PC-3 (cell line): ENCODE measurements around the gene ESYT1. TPM values are rescaled to one million over a fixed set of nuclear protein-coding genes. Genes with fewer than 3 reads are reported as not detected.

ENCODE experiments used
- ATAC-seq: fragments of 200-7000 bp; cut with Tn5 transposase; 2 replicates; pipeline ENCODE4 v1.9.1; 2020; ENCODE audit warnings: mild to moderate bottlenecking, moderate library complexity
- BruUV-seq: library from RNA; stranded (reverse); fragments of 400-500 nt; replicated peaks from 2 replicates; lab custom pipeline; 2021; lab: Mats Ljungman, UMichigan
- CTCF ChIA-PET: fragments of 300-600 bp; sonication (Branson Sonifier 250); formaldehyde crosslinking; loops from one replicate; lab custom pipeline; 2022; ENCODE audit warnings: antibody characterized with exemption; lab: Charles Lee
- POLR2A ChIA-PET: fragments of 300-600 bp; sonication (Branson Sonifier 250); formaldehyde crosslinking; loops from one replicate; lab custom pipeline; 2022; ENCODE audit warnings: antibody characterized with exemption; ENCODE audit not compliant: unreplicated experiment; lab: Charles Lee
- DNase-seq: peaks from one replicate; pipeline ENCODE4 v3.0.0-alpha.2; 2015
- H2AFZ ChIP-seq: fragments of 300-600 bp; sonication (generic); 2 replicates; pipeline ENCODE4 v1.6.0; 2016; ENCODE audit warnings: antibody characterized with exemption, low read length
- H3F3A ChIP-seq: fragments of 300-600 bp; sonication (generic); one replicate; pipeline ENCODE4 v1.6.0; 2017; ENCODE audit warnings: antibody characterized with exemption, low read length, control low read depth, mild to moderate bottlenecking; ENCODE audit not compliant: unreplicated experiment
- H3K27ac ChIP-seq: fragments of 300-600 bp; sonication (generic); 2 replicates; pipeline ENCODE4 v1.5.1; 2016; ENCODE audit warnings: mild to moderate bottlenecking, low read length
- H3K27me3 ChIP-seq: fragments of 300-600 bp; sonication (generic); 2 replicates; pipeline ENCODE4 v1.6.1; 2016; ENCODE audit warnings: low read length, mixed read lengths
- H3K36me3 ChIP-seq: fragments of 300-600 bp; sonication (generic); 2 replicates; pipeline ENCODE4 v1.6.1; 2016; ENCODE audit warnings: low read depth, mixed run types, low read length, mixed read lengths
- H3K4me1 ChIP-seq: fragments of 300-600 bp; sonication (generic); 2 replicates; pipeline ENCODE4 v1.5.1; 2016; ENCODE audit warnings: low read length; ENCODE audit not compliant: insufficient read depth
- H3K4me2 ChIP-seq: fragments of 300-600 bp; sonication (generic); 2 replicates; pipeline ENCODE4 v1.6.0; 2016; ENCODE audit warnings: low read length
- H3K4me3 ChIP-seq: fragments of 300-600 bp; sonication (generic); 2 replicates; pipeline ENCODE4 v1.5.1; 2016; ENCODE audit warnings: mild to moderate bottlenecking, low read length, mixed read lengths
- H3K79me2 ChIP-seq: fragments of 300-600 bp; sonication (generic); 2 replicates; pipeline ENCODE4 v1.6.1; 2017; ENCODE audit warnings: low read length, mixed read lengths
- H3K9ac ChIP-seq: fragments of 300-600 bp; sonication (generic); 2 replicates; pipeline ENCODE4 v1.6.0; 2016; ENCODE audit warnings: mild to moderate bottlenecking, low read length
- H3K9me2 ChIP-seq: fragments of 300-600 bp; sonication (generic); replicated peaks from 2 replicates; pipeline ENCODE4 v1.6.1; 2016; ENCODE audit warnings: mixed run types, low read length, mixed read lengths
- H3K9me3 ChIP-seq: fragments of 300-600 bp; sonication (generic); 2 replicates; pipeline ENCODE4 v1.6.1; 2016; ENCODE audit warnings: low read length, mixed read lengths
- H4K20me1 ChIP-seq: fragments of 300-600 bp; sonication (generic); 2 replicates; pipeline ENCODE4 v1.6.1; 2016; ENCODE audit warnings: low read length, mixed read lengths
- EZH2 ChIP-seq: fragments of 300-600 bp; sonication (generic); IDR thresholded peaks from one replicate; pipeline ENCODE4 v1.6.1; 2017; ENCODE audit warnings: antibody characterized with exemption, mild to moderate bottlenecking, low read length; ENCODE audit not compliant: unreplicated experiment
- EZH2phosphoT487 ChIP-seq: fragments of 300-600 bp; sonication (generic); IDR thresholded peaks from 2 replicates; pipeline ENCODE4 v1.6.1; 2018; ENCODE audit warnings: mild to moderate bottlenecking, antibody characterized with exemption, low read length, borderline replicate concordance
- intact Hi-C: fragments of 100-400 bp; cut with micrococcal nuclease; formaldehyde crosslinking; loops from 2 replicates; pipeline ENCODE4 v1.9.0; 2023
- total RNA-seq: library from RNA; depleted of rRNA; stranded (reverse); fragments of >200 nt; gene quantifications from 2 replicates; pipeline ENCODE4 v1.2.3, GENCODE V29; 2014
- TF ChIP-seq, protein P1 (sequence below): fragments of 300-600 bp; sonication (generic); conservative IDR thresholded peaks from 2 replicates; pipeline ENCODE4 v1.5.1; 2017; ENCODE audit warnings: antibody characterized with exemption, low read depth, mild to moderate bottlenecking, low read length

ESYT1 gene
- total RNA-seq, 1 experiment from 2014 or later = 120 TPM

DNA sequence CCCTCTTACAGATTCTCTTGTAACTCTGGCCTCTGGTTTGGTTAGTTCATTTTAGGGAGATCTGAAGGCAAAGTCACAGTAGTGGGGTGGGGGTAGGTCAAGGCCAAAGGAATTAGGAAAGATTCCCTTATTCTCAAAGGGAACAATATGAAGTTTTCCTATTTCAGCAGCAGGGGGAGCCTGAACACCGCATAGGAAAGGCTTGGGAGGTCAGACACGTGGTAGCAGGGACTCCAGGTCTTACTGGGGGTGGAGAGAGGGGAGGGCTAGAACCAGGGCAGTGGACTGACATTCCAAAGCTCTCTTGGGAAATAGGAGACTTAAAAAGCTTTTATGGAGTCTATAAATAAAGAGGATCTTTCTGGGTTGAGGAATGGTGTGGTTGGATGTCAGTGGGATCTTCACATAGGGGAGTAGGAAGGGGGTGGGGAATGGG lies 8.7 kb upstream of the ESYT1 start:
- H4K20me1 ChIP-seq = no peaks in the 10 kb centered on the region
- ATAC-seq = peak; percentile 29
- intact Hi-C loops = loop anchor here (1.0 to 5.0 kb wide), 5 partner anchors 38 to 105 kb away; partner anchors contain the start of genes MYL6, NABP2 and SMARCC2
- H3K27ac ChIP-seq = peak overlapping the region; percentile 57
- peaks cover 4% of the 10 kb centered on the region for H3K36me3 ChIP-seq
- no peaks in the 10 kb centered on the region for H3K27me3 ChIP-seq
- peak overlapping the region; percentile 94 for H3K4me2 ChIP-seq
- peak; percentile 89 for DNase-seq
- CTCF ChIA-PET = interaction anchor here (0.5 to 2.9 kb wide), 6 partner anchors 9 to 326 kb away, joined by 3 to 37 read pairs (median 8); partner anchors contain the start of genes ESYT1, PA2G4 and SMARCC2
- POLR2A ChIA-PET = interaction anchor here (0.5 kb wide), 1 partner anchor 191 kb away, joined by 3 read pairs; no protein-coding TSS in a partner anchor
- BruUV-seq = no TSS peak
- peaks cover 33% of the 10 kb centered on the region for H3K79me2 ChIP-seq
- H3K9me3 ChIP-seq = no peaks in the 10 kb centered on the region
- TF ChIP-seq, protein P1, sequence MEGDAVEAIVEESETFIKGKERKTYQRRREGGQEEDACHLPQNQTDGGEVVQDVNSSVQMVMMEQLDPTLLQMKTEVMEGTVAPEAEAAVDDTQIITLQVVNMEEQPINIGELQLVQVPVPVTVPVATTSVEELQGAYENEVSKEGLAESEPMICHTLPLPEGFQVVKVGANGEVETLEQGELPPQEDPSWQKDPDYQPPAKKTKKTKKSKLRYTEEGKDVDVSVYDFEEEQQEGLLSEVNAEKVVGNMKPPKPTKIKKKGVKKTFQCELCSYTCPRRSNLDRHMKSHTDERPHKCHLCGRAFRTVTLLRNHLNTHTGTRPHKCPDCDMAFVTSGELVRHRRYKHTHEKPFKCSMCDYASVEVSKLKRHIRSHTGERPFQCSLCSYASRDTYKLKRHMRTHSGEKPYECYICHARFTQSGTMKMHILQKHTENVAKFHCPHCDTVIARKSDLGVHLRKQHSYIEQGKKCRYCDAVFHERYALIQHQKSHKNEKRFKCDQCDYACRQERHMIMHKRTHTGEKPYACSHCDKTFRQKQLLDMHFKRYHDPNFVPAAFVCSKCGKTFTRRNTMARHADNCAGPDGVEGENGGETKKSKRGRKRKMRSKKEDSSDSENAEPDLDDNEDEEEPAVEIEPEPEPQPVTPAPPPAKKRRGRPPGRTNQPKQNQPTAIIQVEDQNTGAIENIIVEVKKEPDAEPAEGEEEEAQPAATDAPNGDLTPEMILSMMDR = peak; percentile 93
- no peak for TF ChIP-seq EZH2phosphoT487
- no peak for TF ChIP-seq EZH2
- H3K9ac ChIP-seq = peak overlapping the region; percentile 78
- peak overlapping the region; percentile 96 for H3K4me3 ChIP-seq
- H3K4me1 ChIP-seq = peaks cover 33% of the 10 kb centered on the region
- H3F3A ChIP-seq = peaks cover 8% of the 10 kb centered on the region
- H3K9me2 ChIP-seq = no peaks in the 10 kb centered on the region
- peak overlapping the region; percentile 32; the same call in 1 of the 2 replicates for H2AFZ ChIP-seq

DNA sequence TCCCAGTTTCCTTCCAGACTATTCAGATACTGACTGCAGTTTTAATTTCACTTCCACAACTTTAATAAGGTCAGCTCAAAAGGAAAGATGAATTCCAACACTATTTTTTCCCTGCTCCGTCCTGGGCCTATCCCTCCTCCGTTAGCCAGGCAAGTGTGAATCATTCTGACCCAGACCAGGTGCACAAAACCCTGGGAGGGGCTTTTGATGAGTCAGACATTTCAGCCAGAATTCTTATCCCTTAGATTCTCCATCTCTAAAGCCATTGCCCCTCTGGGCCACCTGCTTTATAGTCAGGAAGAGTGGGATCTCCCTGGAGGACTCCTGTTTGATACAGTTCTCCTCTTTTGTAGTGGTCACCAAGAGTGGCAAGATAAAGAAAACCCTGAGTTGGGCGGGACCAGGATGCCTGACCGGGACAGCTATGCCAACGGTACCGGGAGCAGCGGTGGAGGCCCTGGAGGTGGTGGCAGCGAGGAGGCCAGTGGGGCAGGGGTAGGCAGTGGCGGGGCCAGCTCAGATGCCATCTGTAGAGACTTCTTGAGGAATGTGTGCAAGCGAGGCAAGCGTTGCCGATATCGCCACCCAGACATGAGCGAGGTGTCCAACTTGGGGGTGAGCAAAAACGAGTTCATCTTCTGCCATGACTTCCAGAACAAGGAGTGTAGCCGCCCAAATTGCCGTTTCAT lies 7.8 kb upstream of the ESYT1 start:
- no TSS peak for BruUV-seq
- Histone ChIP-seq H3K4me3 (peak overlapping the region; percentile 96), H3K9ac (peak overlapping the region; percentile 78), H3K36me3 (peaks cover 4% of the 10 kb centered on the region), H3K9me2 (no peaks in the 10 kb centered on the region), H3K4me2 (peak overlapping the region; percentile 94), H2AFZ (no peak overlapping the region; the same call in 1 of the 2 replicates), H3K27ac (peak overlapping the region; percentile 27), H3K9me3 (no peaks in the 10 kb centered on the region), H3F3A (peaks cover 8% of the 10 kb centered on the region), H3K4me1 (peaks cover 29% of the 10 kb centered on the region), H3K79me2 (peaks cover 33% of the 10 kb centered on the region), H4K20me1 (no peaks in the 10 kb centered on the region), H3K27me3 (no peaks in the 10 kb centered on the region)
- ChIA-PET POLR2A (no interaction called here), CTCF (interaction anchor here (0.5 to 2.9 kb wide), 5 partner anchors 8 to 327 kb away, joined by 3 to 37 read pairs (median 7); partner anchors contain the start of genes ESYT1 and SMARCC2)
- ATAC-seq = no peak
- peak; percentile 73 for DNase-seq
- no peak for TF ChIP-seq EZH2
- TF ChIP-seq, protein P1 = no peak
- no peak for TF ChIP-seq EZH2phosphoT487
- intact Hi-C loops = no loop called here
